WI38 (cell line): Measurements from ENCODE around the gene ERN1.

Source experiments
- H3K4me3 ChIP-seq: 2 replicates; pipeline ENCODE4 v1.5.1; 2011; ENCODE audit warnings: low read depth, mild to moderate bottlenecking, control low read depth, low read length
- TF ChIP-seq, protein P1 (sequence below): IDR thresholded peaks from 2 replicates; pipeline ENCODE4 v1.5.1; 2012; ENCODE audit warnings: low read depth, mild to moderate bottlenecking, control low read depth, low read length

The ERN1 gene

GRCh38 chr17:64055183-64056142 is 74.5 kb downstream of the ERN1 start:
- TF ChIP-seq, protein P1, sequence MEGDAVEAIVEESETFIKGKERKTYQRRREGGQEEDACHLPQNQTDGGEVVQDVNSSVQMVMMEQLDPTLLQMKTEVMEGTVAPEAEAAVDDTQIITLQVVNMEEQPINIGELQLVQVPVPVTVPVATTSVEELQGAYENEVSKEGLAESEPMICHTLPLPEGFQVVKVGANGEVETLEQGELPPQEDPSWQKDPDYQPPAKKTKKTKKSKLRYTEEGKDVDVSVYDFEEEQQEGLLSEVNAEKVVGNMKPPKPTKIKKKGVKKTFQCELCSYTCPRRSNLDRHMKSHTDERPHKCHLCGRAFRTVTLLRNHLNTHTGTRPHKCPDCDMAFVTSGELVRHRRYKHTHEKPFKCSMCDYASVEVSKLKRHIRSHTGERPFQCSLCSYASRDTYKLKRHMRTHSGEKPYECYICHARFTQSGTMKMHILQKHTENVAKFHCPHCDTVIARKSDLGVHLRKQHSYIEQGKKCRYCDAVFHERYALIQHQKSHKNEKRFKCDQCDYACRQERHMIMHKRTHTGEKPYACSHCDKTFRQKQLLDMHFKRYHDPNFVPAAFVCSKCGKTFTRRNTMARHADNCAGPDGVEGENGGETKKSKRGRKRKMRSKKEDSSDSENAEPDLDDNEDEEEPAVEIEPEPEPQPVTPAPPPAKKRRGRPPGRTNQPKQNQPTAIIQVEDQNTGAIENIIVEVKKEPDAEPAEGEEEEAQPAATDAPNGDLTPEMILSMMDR: no peak
- no peak overlapping the region for H3K4me3 ChIP-seq

DNA sequence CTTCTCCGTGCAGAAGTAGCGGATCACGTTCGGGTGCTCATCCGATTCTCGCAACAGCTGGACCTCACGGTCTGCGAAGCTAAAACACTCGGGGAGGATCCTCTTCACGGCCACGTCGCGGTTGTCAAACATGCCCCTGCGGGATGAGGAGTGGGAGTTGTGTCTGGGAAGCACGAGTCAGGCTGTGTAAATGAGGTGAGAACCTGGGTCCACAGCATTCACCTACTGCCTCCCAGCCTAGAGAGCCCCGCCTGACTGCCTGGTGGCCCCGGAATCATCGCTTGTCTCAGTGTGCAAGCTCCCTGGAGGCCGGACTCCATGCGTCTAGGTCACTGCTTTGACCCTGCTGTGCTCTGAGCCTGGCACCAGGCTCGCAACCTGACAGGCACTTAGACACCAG is 75.6 kb downstream of the ERN1 start:
- TF ChIP-seq, protein P1: no peak

GRCh38 chr17:64053101-64053500 is 76.8 kb downstream of the ERN1 start:
- no peak overlapping the region for H3K4me3 ChIP-seq
- TF ChIP-seq, protein P1: no peak

More for the DNA sequence above, 75.6 kb downstream of the ERN1 start:
- no peak overlapping the region for H3K4me3 ChIP-seq

DNA sequence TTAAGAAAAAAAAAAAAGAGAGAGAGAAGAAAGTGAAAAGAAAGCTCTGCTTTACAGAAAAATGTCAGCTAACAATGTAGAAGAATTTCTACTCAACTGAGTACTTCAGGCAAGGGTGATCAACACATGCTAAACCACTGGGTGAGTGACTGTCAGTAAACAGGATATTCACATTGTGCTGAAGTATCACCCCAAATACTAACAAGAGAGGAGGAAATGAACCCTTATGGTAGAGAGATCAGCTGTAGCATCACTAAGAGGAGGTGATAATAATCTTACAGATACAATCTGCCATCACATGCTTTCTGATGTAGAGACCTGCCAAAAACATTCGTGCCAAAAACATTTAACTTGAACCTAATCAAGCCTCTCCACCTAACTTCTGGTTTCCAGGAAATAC is 78.8 kb downstream of the ERN1 start:
- TF ChIP-seq, protein P1: no peak
- no peak overlapping the region for H3K4me3 ChIP-seq

GRCh38 chr17:64048805-64049204 is 81.1 kb downstream of the ERN1 start:
- TF ChIP-seq, protein P1: no peak
- H3K4me3 ChIP-seq: no peak overlapping the region

GRCh38 chr17:64045176-64045575 is 84.8 kb downstream of the ERN1 start:
- no peak overlapping the region for H3K4me3 ChIP-seq
- TF ChIP-seq, protein P1: no peak

DNA sequence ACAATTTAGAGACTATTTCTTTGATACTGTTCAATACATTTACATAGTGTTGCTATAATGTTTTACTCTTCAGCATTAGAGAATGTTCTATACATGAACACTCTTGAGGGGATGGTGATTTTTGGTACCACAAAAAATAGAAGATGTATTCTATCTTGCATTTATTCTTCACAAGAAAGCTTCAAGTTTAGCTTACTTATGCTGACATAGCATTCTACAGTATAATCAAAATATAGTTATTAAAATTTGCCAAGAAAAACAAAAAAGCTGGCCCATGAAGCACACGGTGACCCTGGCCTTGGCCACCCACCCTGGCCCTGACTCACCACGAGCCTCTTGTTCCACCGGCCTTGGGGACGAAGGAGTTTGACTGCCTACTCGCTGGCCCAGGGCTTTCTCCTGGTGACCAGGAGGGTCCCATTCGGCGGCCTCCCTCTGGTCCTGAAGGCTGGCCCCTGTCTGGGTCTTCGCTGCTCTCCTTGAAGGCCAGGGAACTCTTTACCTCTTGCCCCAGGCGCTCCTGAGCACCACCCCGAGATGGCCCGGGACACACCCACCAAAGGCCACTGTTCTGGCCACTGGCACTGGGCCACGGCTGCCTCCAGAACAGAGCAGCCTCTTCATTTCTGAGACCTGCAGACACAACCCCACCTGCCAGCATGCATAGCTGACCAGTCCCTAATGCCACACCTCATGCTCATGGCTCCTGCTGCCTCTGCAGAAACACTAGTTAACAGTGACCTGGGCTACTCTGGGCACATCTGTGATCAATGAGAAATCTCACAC is 87.1 kb downstream of the ERN1 start:
- TF ChIP-seq, protein P1: no peak
- H3K4me3 ChIP-seq: no peak overlapping the region
